HCT116 (cell line): ENCODE measurements around the gene ZNF653. TPM values are rescaled to one million over a fixed set of nuclear protein-coding genes. Genes with fewer than 3 reads are reported as not detected.

Experiments
- ATAC-seq: fragments of 200-7000 bp; cut with Tn5 transposase; 2 replicates; pipeline ENCODE4 v1.9.1; 2020; ENCODE audit warnings: mild to moderate bottlenecking, moderate library complexity
- BruUV-seq: library from RNA; stranded (reverse); fragments of 400-500 nt; replicated peaks from 2 replicates; lab custom pipeline; 2021; lab: Mats Ljungman, UMichigan
- CTCF ChIA-PET: fragments of 300-600 bp; sonication (Branson Sonifier 250); formaldehyde crosslinking; loops from one replicate; lab custom pipeline; 2021; ENCODE audit warnings: antibody characterized with exemption; lab: Charles Lee
- POLR2A ChIA-PET: fragments of 300-600, 350-600 bp; sonication (Branson Sonifier 250); formaldehyde crosslinking; loops from one replicate; lab custom pipeline; 2021; ENCODE audit warnings: antibody characterized with exemption; lab: Charles Lee
- RAD21 ChIA-PET, 2 experiments: fragments of 300-600 bp; sonication (Branson Sonifier 250); formaldehyde crosslinking; loops; one replicate each; lab custom pipeline; 2023; ENCODE audit warnings: low total read pairs in 2 of 2; ENCODE audit not compliant: uncharacterized antibody in 2 of 2, unreplicated experiment in 2 of 2, low non-redundant PET in 1 of 2; lab: Charles Lee
- DNase-seq: peaks from one replicate; pipeline ENCODE4 v3.0.0-alpha.2; 2010; ENCODE audit warnings: low read depth, low spot score
- H2AFZ ChIP-seq: fragments of 200-600 bp; shearing (Covaris generic), sonication (generic); 2 replicates; pipeline ENCODE4 v1.6.1; 2017; ENCODE audit warnings: low read depth, mixed run types, mixed read lengths, antibody characterized with exemption, low read length; ENCODE audit not compliant: poor library complexity, severe bottlenecking
- H3K27ac ChIP-seq: 2 replicates; pipeline ENCODE4 v1.5.1; 2012; ENCODE audit warnings: low read depth, low read length
- H3K27me3 ChIP-seq: fragments of 200-600 bp; sonication (generic); 2 replicates; pipeline ENCODE4 v1.6.1; 2016; ENCODE audit warnings: mixed run types, low read length, mixed read lengths; ENCODE audit not compliant: insufficient read depth
- H3K36me3 ChIP-seq, 2 experiments: fragments of 200-500 bp in 1 of 2; fragments of 200-600 bp in 1 of 2; sonication (Bioruptor generic) in 1 of 2; sonication (generic) in 1 of 2; 2 replicates each; pipeline versions ENCODE4 v1.5.1 to v1.6.1; 2014 to 2016; ENCODE audit warnings: low read length in 2 of 2, inconsistent platforms in 1 of 2, mixed read lengths in 1 of 2, mixed run types in 1 of 2; ENCODE audit not compliant: insufficient read depth in 2 of 2, control insufficient read depth in 1 of 2
- H3K4me1 ChIP-seq, 2 experiments: fragments of 200-600 bp in 1 of 2; sonication (generic) in 1 of 2; 2 replicates each; pipeline versions ENCODE4 v1.5.1 to v1.6.1; 2012 to 2017; ENCODE audit warnings: low read length in 2 of 2, inconsistent platforms in 1 of 2, mild to moderate bottlenecking in 1 of 2, mixed read lengths in 1 of 2, mixed run types in 1 of 2, moderate library complexity in 1 of 2; ENCODE audit not compliant: insufficient read depth in 2 of 2, control insufficient read depth in 1 of 2
- H3K4me2 ChIP-seq: fragments of 200-600 bp; sonication (generic); 2 replicates; pipeline ENCODE4 v1.6.1; 2017; ENCODE audit warnings: mixed run types, low read length, mixed read lengths
- H3K4me3 ChIP-seq, 2 experiments: fragments of 200-600 bp in 1 of 2; sonication (generic) in 1 of 2; replicated peaks in 1 of 2; 2 replicates each; pipeline ENCODE4 v1.5.1; 2011 to 2016; ENCODE audit warnings: low read length in 2 of 2, control low read depth in 1 of 2, low read depth in 1 of 2, mild to moderate bottlenecking in 1 of 2, mixed read lengths in 1 of 2, mixed run types in 1 of 2
- H3K79me2 ChIP-seq: fragments of 200-600 bp; sonication (generic); 2 replicates; pipeline ENCODE4 v1.6.1; 2017; ENCODE audit warnings: mild to moderate bottlenecking, mixed run types, low read length, moderate library complexity, mixed read lengths; ENCODE audit not compliant: insufficient read depth
- H3K9ac ChIP-seq: fragments of 200-600 bp; sonication (generic); 2 replicates; pipeline ENCODE4 v1.6.1; 2016; ENCODE audit warnings: low read length, mixed read lengths
- H3K9me2 ChIP-seq: fragments of 200-600 bp; sonication (generic), shearing (Covaris generic); 2 replicates; pipeline ENCODE4 v1.6.1; 2017; ENCODE audit warnings: mixed run types, mild to moderate bottlenecking, moderate library complexity; ENCODE audit not compliant: insufficient read depth
- H3K9me3 ChIP-seq, 2 experiments: fragments of 200-500 bp in 1 of 2; fragments of 200-600 bp in 1 of 2; sonication (Bioruptor generic) in 1 of 2; sonication (generic) in 1 of 2; 2 replicates each; pipeline ENCODE4 v1.6.1; 2014 to 2017; ENCODE audit warnings: low read length in 2 of 2, mixed read lengths in 2 of 2, inconsistent platforms in 1 of 2, low read depth in 1 of 2, mild to moderate bottlenecking in 1 of 2, mixed run types in 1 of 2, moderate library complexity in 1 of 2; ENCODE audit not compliant: control insufficient read depth in 1 of 2, insufficient read depth in 1 of 2
- H4K20me1 ChIP-seq: fragments of 200-600 bp; sonication (generic), shearing (Covaris generic); 2 replicates; pipeline ENCODE4 v1.6.1; 2017; ENCODE audit warnings: mixed run types, mild to moderate bottlenecking, moderate library complexity; ENCODE audit not compliant: insufficient read depth
- CEBPB ChIP-seq: IDR thresholded peaks from 2 replicates; pipeline ENCODE4 v1.6.1; 2012; ENCODE audit warnings: low read depth
- CTCF ChIP-seq, 3 experiments: fragments of 200-600 bp in 1 of 3; sonication (generic) in 1 of 3; IDR thresholded peaks in 2 of 3; conservative IDR thresholded peaks in 1 of 3; 2 replicates each; pipeline ENCODE4 v1.5.1; 2012 to 2017; ENCODE audit warnings: low read depth in 2 of 3, low read length in 2 of 3, antibody characterized with exemption in 1 of 3, borderline replicate concordance in 1 of 3, control low read depth in 1 of 3, mild to moderate bottlenecking in 1 of 3, mixed read lengths in 1 of 3, mixed run types in 1 of 3, moderate library complexity in 1 of 3; ENCODE audit not compliant: insufficient read depth in 1 of 3
- FOSL1 ChIP-seq: IDR thresholded peaks from 2 replicates; pipeline ENCODE4 v1.6.1; 2012; ENCODE audit warnings: low read depth
- MAX ChIP-seq: IDR thresholded peaks from 2 replicates; pipeline ENCODE4 v1.6.1; 2012
- POLR2AphosphoS5 ChIP-seq: IDR thresholded peaks from 2 replicates; pipeline ENCODE4 v1.6.1; 2011; ENCODE audit warnings: mild to moderate bottlenecking, low read depth, low read length, moderate library complexity
- SP1 ChIP-seq: IDR thresholded peaks from 2 replicates; pipeline ENCODE4 v1.6.1; 2012; ENCODE audit warnings: low read depth
- ZBTB33 ChIP-seq: IDR thresholded peaks from 2 replicates; pipeline ENCODE4 v1.6.1; 2011; ENCODE audit warnings: mild to moderate bottlenecking, low read length, moderate library complexity; ENCODE audit not compliant: insufficient replicate concordance; ENCODE audit errors: extremely low read depth
- intact Hi-C: fragments of 100-400 bp; cut with micrococcal nuclease; formaldehyde crosslinking; loops from 2 replicates; pipeline ENCODE4 v1.10.0; 2022
- total RNA-seq: library from RNA; stranded (reverse); gene quantifications from one replicate; pipeline ENCODE4 v1.2.1, GENCODE V29; 2021; ENCODE audit not compliant: unreplicated experiment

Gene ZNF653
- total RNA-seq, 1 experiment from 2014 or later, result 16.1 TPM

GRCh38 chr19:11486661-11487503 is 18.8 kb downstream of the ZNF653 start:
- H3K9me3 ChIP-seq, result no peaks in the 10 kb centered on the region
- H3K9me2 ChIP-seq, result no peaks in the 10 kb centered on the region
- no peaks in the 10 kb centered on the region for H4K20me1 ChIP-seq
- ChIA-PET CTCF (no interaction called here), RAD21 (no interaction called here), POLR2A (no interaction called here)
- no peak overlapping the region for H3K4me2 ChIP-seq
- no peaks in the 10 kb centered on the region for H3K79me2 ChIP-seq
- TF ChIP-seq POLR2AphosphoS5, result no peak
- TF ChIP-seq CEBPB, result no peak
- no peak for TF ChIP-seq ZBTB33
- TF ChIP-seq SP1, result no peak
- TF ChIP-seq MAX, result no peak
- no peak for TF ChIP-seq FOSL1
- no peak for TF ChIP-seq CTCF (IDR thresholded peaks at IDR 0.05 in 2 of 3, conservative IDR thresholded peaks at IDR 0.05 in 1 of 3; ENCODE audit: borderline replicate concordance in 1 of 3, insufficient read depth in 1 of 3, low read depth in 2 of 3, low read length in 2 of 3)
- H3K9ac ChIP-seq, result no peak overlapping the region
- no TSS peak for BruUV-seq
- no peaks in the 10 kb centered on the region; a peak in 1 of 4 replicates for H3K36me3 ChIP-seq
- H3K27me3 ChIP-seq, result no peaks in the 10 kb centered on the region
- DNase-seq (no peak), ATAC-seq (no peak)
- no peak overlapping the region for H2AFZ ChIP-seq
- no peak overlapping the region for H3K4me3 ChIP-seq
- peaks cover 0 to 3% of the 10 kb centered on the region in 2 experiments; a peak in 1 of 4 replicates for H3K4me1 ChIP-seq
- intact Hi-C loops, result no loop called here
- H3K27ac ChIP-seq, result no peak overlapping the region
